Measurements from ENCODE around the gene YPEL4.
A peak's percentile ranks its signal among the peaks of the same experiment; 100 is the strongest.
"Not testable (repeated sequence)": the region's sequence is repeated elsewhere in the genome, so short reads cannot be mapped to it uniquely, and the experiment has no call there.

The YPEL4 gene, protein sequence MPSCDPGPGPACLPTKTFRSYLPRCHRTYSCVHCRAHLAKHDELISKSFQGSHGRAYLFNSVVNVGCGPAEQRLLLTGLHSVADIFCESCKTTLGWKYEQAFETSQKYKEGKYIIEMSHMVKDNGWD

DNA sequence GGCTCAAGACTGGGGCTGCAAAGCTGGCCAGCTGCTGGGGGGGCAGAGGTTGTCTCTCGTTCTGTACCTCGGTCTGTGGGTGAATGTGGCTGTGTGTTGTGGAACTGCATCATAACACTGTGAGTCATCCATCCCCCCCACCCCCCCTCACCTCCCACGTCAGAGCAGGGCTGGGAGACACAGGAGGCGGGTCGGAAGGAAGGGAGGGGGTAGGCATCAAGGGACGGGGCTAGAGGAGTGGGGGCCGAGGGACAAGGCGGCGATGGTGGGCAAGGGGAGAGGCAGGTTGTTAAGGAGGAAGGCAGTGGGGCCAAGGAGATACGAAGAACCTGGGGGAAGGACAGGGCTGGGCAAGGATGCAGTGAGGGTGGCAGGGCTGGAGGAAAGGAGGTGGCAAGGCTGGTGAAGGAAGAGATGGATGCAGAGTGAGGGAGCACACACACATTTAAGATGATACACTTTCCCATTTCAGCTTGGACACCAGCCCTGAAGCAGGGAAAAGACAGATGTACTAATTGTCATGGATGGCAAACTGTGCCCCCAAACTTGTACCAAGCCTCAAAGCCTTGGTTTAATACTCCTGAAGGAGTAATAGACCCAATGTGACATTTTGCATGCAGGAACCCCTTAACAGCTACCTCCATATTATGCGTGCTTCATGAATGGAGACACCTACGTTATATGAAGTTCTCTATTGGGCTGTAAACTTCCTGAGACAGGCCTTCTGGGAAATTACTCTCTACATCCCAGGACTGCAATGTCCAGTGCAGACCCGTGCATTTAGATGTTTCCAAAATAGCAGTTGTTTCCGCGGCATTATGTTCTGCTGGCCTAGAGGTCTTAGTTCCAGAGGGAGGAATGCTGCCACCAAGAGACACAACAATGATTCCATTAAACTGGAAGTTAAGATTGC lies at the start of gene YPEL4:
TSS of gene YPEL4 (minus strand) at position 87 of the 913 bp plus-strand sequence. CDS start 2,805 bp downstream, outside the sequence.
- TF ChIP-seq, protein P1, sequence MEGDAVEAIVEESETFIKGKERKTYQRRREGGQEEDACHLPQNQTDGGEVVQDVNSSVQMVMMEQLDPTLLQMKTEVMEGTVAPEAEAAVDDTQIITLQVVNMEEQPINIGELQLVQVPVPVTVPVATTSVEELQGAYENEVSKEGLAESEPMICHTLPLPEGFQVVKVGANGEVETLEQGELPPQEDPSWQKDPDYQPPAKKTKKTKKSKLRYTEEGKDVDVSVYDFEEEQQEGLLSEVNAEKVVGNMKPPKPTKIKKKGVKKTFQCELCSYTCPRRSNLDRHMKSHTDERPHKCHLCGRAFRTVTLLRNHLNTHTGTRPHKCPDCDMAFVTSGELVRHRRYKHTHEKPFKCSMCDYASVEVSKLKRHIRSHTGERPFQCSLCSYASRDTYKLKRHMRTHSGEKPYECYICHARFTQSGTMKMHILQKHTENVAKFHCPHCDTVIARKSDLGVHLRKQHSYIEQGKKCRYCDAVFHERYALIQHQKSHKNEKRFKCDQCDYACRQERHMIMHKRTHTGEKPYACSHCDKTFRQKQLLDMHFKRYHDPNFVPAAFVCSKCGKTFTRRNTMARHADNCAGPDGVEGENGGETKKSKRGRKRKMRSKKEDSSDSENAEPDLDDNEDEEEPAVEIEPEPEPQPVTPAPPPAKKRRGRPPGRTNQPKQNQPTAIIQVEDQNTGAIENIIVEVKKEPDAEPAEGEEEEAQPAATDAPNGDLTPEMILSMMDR (conservative IDR thresholded peaks at IDR 0.05; ENCODE audit: low read length) = no peak
- DNase-seq (ENCODE audit: low read depth) = peak; percentile 74
- peak within 1 kb of the TSS; percentile 57 for H3K4me3 ChIP-seq (ENCODE audit: low read length)

DNA sequence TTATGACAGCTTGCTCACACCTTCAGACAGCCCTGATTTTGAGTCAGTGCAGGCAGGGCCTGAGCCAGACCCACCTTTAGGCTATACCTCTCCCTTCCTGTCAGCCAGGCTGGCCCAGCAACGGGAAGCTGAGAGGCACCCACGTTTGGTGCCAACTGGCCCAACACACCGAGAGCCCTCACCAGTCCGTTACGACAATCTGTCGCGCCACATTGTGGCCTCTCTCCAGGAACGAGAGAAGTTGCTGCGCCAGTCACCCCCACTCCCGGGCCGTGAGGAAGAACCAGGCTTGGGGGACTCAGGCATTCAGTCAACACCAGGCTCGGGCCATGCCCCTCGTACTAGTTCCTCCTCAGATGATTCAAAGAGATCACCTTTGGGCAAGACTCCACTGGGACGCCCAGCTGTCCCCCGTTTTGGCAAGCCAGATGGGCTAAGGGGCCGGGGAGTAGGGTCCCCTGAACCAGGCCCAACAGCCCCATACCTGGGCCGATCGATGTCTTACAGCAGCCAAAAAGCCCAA lies 49.2 kb upstream of the YPEL4 start:
- no peak overlapping the region for H3K4me3 ChIP-seq (ENCODE audit: low read length)
- TF ChIP-seq, protein P1 (conservative IDR thresholded peaks at IDR 0.05; ENCODE audit: low read length) = no peak
- DNase-seq (ENCODE audit: low read depth) = no peak

DNA sequence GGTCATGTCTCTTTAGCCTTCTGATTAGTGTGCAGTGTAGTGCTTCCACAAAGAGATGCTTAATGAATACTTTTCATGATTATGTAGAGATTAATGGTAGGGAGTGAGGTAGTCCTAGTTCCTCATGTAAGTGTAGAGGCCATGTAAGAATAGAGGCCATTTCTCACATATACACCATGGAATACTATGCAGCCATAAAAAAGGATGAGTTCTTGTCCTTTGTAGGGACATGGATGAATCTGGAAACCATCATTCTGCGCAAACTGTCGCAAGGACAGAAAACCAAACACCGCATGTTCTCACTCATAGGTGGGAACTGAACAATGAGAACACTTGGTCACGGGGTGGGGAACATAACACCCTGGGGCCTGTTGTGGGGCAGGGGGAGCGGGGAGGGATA lies 40.8 kb upstream of the YPEL4 start:
- DNase-seq (ENCODE audit: low read depth); H3K4me3 ChIP-seq (ENCODE audit: low read length): not testable (repeated sequence)

DNA sequence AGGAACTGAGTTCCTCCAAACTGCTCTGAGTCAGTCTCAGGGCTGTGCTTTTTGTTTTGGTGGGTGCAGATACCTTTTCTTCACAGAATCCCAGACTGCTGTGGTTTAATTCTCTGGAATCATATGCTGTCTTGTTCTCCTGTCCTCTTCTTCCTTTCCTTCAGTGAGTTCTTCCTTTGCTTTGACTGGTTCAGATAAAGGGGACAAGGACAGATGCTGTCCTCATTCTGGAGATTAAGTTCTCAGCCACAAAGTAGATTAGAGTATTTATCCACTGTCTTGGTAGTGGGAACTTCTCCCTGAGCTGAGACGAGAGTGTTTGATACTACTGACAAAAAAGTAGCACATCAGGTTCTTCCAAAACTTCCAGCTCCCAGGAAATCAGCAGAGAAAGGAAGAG lies 31.5 kb upstream of the YPEL4 start:
- H3K4me3 ChIP-seq (ENCODE audit: low read length) = no peak overlapping the region
- no peak for DNase-seq (ENCODE audit: low read depth)
- TF ChIP-seq, protein P1 (conservative IDR thresholded peaks at IDR 0.05; ENCODE audit: low read length) = no peak

DNA sequence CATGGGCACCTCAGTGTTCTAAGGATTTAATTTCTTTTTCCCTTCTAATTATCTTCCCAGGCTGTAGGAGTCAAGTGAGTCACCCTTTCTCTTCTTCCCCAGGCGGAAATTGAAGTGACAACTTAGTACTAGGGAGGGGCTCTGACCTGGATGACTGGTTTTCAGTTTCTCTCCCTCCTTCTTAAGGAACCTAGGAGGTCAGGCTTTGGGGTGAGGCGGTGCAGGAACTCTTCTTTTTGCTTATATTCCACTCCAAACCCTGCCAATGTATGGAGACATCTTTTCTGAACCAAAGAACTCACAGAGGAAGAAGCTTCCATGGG lies 30.8 kb upstream of the YPEL4 start:
- TF ChIP-seq, protein P1 (conservative IDR thresholded peaks at IDR 0.05; ENCODE audit: low read length) = no peak
- peak; percentile 13 for DNase-seq (ENCODE audit: low read depth)
- no peak overlapping the region for H3K4me3 ChIP-seq (ENCODE audit: low read length)

DNA sequence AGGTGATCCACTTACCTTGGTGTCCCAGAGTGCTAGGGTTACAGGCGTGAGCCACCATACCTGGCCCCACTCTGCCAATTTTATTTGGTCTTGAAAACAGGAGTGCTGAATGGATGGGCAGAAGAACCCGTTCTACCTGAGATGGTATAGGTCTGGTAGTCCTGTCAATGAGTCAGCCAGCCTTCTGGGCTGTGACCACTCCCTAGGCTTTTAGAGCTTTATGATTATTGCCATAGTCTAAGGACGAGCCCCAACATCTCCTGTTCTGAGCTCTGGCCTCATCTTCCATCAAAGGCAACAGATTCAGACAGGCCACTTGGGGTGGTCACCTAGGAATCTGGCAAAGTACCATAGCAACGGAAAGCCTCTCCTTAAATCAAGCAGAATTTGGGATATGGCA lies 29.7 kb upstream of the YPEL4 start:
- H3K4me3 ChIP-seq (ENCODE audit: low read length) = no peak overlapping the region

DNA sequence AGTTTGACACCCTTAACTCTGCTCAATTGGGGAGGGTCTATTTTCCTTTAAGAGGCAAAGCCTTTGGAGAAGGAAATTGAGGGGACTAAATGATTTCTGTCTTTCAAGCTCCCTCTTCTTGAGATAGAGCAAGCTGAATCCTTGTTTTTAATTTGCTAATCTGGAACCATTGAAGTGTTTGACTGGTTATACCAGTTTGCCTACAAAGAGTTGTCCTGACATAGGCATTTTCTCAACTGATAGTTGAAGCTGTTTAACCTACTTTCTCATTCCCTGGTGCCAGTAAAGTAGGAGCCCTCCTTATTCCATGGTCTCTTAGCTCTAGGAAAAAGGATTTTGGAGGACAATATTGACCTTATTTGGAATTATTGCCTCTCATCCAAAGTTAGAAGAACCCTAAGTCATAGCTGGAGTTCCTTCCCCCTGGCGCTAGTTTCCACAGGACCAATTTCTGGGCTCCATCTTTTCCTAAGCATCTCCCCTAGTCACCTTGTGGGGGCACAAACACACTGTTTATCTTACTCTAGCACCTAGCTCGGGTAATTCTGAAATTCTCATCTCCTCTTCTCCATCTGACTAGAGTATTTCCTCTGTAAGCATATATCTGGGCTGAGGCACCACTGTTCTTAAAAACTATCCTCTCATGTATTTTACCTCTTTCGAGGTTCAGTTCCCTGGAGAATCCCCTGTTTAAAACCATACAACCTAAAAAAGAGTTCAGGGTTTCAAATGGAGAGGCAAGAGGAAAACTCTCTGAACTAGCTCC lies 25.6 kb upstream of the YPEL4 start:
- no peak for DNase-seq (ENCODE audit: low read depth)
- H3K4me3 ChIP-seq (ENCODE audit: low read length) = no peak overlapping the region
- TF ChIP-seq, protein P1 (conservative IDR thresholded peaks at IDR 0.05; ENCODE audit: low read length) = no peak

More for the DNA sequence above, 29.7 kb upstream of the YPEL4 start:
- no peak for DNase-seq (ENCODE audit: low read depth)
- TF ChIP-seq, protein P1 (conservative IDR thresholded peaks at IDR 0.05; ENCODE audit: low read length) = no peak

Data from AG10803 (cell line).